HG03159 (cell line): Measurements from ENCODE around the gene FSTL1.

Source experiments
- ATAC-seq: cut with Tn5 transposase; IDR thresholded peaks from one replicate; pipeline ENCODE4 v1.9.1; 2021; ENCODE audit warnings: mild to moderate bottlenecking, moderate library complexity; ENCODE audit not compliant: unreplicated experiment

The FSTL1 gene, protein sequence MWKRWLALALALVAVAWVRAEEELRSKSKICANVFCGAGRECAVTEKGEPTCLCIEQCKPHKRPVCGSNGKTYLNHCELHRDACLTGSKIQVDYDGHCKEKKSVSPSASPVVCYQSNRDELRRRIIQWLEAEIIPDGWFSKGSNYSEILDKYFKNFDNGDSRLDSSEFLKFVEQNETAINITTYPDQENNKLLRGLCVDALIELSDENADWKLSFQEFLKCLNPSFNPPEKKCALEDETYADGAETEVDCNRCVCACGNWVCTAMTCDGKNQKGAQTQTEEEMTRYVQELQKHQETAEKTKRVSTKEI

DNA sequence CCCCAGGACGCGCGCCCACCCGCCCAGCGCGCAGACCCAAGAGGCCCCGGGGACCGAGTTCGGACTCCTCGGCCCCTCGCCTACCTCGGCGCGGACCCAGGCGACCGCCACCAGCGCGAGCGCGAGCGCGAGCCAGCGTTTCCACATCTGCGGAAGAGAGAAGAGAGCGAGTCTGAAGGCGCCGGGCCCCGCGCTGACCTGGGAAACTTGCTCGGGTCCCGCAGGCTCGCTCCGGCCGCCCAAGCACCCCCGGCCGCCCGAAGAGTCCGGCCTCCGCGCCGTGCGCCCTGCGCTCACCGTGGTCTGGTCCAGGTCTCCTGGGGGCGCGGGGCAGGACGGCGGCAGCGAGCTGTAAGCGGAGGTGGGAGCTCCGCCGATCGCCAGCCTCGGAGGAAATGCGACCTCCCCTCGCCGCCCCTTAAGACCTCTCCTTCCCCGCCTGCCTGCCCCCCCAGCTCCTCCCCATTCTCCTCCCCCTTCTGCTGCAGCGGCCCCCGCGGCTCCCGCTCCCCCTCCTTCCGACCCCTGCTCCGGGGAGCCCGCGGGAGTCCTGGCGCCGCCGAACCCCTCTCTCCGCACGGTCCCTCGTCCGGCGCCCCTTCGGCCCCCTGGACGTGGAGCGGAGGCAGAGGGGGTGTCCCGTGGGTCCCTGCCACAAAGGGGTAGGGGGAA is at the start of gene FSTL1:
FSTL1 (minus strand) TSS at position 393 of the 672 bp plus-strand sequence; CDS start at position 147, 246 bp downstream.
- no peak for ATAC-seq

- no peak for ATAC-seq
Measured at GRCh38 chr3:120498556-120499346, 48.0 kb upstream of the FSTL1 start.

DNA sequence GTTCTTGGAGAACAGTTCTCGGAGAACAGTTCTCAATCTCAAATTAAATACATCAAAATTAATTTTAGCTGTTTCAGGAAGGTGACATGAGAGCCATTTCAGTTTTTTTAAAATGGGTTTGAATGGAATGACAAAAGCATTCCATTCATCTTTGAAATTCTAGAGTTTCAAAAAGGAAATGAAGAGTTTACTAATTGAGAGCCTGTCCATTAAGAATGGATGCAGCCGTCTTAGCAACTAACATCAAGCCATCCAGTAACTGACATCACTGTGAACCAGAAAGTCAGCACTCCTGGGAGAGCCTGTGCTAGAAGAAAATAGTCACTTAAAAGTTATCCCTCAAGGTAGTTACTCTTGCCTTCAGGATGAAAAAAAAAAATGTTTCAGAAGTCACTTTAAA is 47.0 kb upstream of the FSTL1 start:
- no peak for ATAC-seq

GRCh38 chr3:120497336-120497735 is 46.5 kb upstream of the FSTL1 start:
- no peak for ATAC-seq

DNA sequence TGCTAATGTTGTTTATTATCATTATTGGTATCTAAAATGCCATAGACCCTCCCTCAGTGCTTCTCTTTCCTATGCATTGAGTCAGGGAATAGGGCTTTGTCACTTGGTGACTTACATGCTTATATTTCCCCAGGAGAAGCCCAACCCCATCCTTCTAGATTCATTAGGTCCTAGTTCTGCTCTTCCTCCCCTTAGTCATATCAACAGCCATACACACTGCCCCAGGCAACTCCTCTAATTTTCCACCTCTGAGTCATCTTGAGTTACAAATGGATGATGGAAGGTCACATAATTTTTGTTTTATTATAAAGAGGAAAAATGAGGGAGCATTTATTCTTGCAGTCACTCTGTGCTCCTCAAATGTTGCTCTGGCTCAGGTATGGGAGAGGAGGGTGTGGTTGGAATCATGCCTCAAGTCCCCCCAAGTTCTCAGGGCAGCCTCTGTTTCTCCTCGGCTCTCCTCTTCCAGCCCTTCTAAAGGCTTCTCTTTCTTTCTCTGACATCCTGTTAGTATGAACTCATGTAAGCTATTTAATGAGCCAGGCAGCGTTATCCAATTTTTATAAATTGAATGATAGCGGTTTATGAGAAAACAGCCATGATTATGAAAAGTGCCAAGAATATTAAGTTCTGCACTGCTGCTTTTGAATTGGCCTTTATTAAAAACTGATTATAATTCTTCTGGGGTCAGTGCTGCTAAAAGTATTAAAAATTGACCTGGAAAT is 45.6 kb upstream of the FSTL1 start:
- ATAC-seq, result no peak

DNA sequence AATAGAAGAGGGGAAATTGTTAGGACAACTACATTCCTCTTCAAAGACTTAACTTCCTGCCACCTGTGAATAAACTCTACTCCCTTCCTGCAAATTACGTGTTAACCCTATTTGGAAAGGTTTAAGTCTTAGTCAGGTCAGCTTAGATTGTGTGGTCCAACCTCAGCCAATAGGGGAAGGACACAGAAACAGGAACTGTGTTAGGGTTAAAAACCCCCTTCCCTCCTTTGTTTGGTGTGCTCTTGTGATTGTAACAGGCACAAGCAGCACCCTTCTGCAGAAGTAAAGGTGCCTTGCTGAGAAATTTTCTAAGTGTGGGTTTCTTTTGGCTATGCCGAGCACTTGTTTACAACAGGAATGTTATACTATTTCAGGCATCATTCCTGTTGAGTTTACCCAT is 45.0 kb upstream of the FSTL1 start:
- no peak for ATAC-seq

GRCh38 chr3:120492103-120492502 is 41.3 kb upstream of the FSTL1 start:
- no peak for ATAC-seq

GRCh38 chr3:120489421-120489820 is 38.6 kb upstream of the FSTL1 start:
- ATAC-seq, result no peak

DNA sequence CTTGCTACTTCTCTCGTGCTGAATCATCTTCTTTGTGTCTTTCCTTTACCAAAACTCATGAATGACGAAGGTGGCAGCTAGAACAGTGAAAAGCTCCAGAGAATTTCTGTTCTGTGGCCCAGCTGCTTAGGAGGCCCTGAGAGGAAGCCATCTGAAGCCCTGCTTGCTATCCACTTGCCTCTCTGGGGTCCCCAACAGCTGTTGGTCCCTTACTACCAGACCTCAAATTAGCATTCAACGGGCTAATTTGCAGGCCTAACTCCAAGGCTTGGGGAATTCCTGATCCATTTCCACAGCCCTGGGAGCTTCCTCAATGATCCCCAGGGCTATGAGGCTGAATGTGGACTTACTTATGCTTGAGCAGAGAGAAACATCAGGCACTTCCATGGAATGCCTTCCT is 37.5 kb upstream of the FSTL1 start:
- no peak for ATAC-seq

- no peak for ATAC-seq
Measured at GRCh38 chr3:120487191-120487650, 36.4 kb upstream of the FSTL1 start.

GRCh38 chr3:120481081-120481480 is 30.3 kb upstream of the FSTL1 start:
- no peak for ATAC-seq

DNA sequence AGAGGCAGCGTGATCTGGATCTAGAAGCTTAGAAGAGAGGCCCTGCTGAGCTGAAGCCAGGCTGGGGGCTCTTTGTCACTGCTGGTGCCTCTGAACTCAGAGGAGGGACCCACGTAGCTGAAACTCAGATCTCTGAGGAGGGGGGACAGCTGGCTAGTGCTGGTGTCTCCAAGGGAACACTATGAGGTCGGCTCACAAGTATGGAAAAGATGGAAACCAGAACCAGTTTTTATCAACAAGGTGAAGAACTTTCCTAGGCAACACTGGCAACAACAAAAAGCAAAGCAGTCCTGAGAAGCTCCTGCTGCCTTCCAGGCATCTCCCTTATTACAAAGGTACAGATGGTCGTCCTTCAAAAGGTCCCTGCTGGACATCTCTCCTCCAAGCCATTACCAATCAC is 27.0 kb upstream of the FSTL1 start:
- ATAC-seq, result no peak

DNA sequence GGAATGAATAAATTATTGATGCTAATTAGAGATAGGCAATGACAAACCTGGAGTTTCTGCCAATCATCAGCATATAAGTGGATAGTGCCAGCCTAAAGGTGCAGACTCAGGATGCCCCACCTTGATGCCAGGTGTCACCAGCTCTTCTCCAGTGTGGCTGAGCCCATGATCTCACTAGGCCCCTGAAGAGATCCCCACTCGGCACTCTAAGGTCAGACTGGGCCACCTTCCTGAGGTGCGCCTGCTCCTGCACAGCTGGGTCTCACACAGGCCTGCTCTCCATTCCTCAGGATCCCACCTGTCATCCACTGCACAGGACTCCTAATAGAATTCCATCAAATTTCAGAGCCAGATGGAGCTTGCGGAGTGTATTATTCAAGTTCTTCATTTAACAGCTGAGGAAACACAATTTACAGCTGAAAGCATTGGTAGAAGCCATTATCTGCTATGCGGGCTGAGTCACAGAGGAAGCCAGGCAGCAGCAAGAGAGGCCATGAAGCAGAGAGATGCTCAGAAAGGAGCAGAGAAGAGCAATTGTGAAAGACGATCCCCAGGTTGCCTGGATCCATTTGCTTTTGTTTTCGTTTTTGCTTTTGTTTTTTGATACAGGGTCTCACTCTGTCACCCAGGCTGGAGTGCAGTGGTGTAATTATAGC is 25.1 kb upstream of the FSTL1 start:
- no peak for ATAC-seq

DNA sequence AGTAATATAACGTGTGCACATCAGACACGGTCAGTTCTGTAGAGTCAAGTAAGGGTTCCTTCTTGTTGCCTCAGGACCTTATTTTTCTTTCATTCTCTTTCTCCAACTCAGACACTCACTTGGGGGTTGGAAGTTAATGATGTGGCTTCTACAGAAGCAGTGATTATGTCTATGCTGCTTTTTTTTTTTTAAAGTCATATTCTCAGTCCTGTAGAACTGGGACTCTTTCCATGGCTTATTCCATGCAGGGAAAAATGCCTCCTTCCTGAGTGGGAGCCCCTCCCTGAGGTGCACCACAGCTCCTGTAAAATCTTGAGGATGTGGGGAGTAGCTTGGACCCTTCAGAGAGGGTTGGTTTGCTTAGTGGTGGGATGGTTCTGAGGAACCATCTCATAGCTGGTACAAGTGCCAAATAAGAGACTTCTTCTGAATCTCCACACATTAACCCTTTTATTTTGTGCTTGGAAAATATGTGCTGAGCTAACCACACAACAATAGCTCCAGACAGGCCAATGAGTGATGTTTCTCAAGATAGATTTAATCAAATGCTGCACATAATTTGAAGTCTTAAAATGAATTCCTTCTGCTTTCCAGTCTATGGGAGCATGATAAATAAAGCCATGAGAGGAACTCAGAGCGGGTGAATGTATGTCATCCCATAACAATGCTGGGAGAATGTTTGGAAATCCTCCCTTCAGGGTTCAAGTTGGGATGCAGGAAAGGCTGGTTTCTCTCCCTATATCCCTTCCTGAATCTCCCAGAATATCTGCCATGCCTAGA is 23.3 kb upstream of the FSTL1 start:
- ATAC-seq, result no peak

DNA sequence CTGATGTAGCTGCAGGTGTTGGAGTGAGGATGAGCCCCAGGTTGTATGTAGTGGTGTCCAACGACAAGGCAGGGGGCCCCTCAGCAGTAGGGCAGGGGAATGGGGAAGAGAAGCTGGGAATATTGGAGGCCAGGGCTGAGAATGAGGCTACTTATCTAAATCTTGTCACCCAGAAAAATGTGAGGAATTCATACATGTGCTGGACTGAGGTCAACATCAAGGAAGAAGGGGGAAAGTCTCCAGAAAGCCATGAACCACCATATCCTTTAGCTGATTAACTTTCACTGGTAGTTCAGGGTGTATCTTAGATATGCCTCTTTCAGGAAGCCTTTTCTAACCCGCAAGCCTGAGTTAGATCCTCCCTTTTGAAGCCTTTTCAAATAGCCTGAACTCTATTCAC is 22.6 kb upstream of the FSTL1 start:
- no peak for ATAC-seq

GRCh38 chr3:120472121-120472844 is 21.5 kb upstream of the FSTL1 start:
- ATAC-seq, result no peak

GRCh38 chr3:120471643-120472042 is 20.9 kb upstream of the FSTL1 start:
- no peak for ATAC-seq

DNA sequence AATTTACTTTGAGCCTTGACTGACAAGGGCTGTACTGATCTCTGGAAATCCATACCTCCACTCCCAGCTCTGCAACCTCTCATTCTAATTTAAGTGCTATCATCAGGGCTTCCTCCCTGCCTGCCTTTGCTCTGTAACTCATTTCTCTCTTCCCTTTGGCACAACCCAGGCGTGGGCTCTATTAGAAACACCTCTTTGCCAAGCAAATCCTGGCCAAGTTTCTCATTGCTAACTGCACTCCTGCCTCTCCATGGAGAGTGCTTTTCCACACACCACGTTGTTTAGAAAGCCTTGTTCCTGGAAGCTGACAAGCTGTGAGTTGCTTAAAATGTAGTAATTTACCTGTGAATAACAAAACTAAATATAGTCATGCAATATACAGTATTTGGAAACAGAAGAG is 20.1 kb upstream of the FSTL1 start:
- ATAC-seq, result no peak

DNA sequence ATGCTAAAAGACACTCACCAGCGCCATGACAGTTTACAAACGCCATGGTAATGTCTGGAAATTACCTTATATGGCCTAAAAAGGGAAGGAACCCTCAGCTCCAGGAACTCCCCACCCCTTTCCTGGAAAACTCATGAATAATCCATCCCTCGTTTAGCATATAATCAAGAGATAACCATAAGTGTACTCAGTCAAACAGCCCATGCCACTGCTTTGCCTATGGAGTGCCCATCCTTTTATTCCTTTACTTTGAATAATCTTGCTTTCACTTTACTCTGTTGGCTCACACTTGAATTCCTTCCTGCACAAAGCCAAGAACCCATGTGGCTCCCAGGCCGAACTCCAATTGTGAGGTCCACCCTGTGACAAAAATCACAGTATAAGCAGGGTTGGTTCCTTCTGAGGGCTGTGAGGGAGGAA is 19.1 kb upstream of the FSTL1 start:
- ATAC-seq, result no peak
